WI38 (cell line): ENCODE data around the gene BICC1.

Experiments used
- H3K4me3 ChIP-seq: 2 replicates; pipeline ENCODE4 v1.5.1; 2011; ENCODE audit warnings: low read depth, mild to moderate bottlenecking, control low read depth, low read length
- TF ChIP-seq, protein P1 (sequence below): IDR thresholded peaks from 2 replicates; pipeline ENCODE4 v1.5.1; 2012; ENCODE audit warnings: low read depth, mild to moderate bottlenecking, control low read depth, low read length

BICC1 gene

DNA sequence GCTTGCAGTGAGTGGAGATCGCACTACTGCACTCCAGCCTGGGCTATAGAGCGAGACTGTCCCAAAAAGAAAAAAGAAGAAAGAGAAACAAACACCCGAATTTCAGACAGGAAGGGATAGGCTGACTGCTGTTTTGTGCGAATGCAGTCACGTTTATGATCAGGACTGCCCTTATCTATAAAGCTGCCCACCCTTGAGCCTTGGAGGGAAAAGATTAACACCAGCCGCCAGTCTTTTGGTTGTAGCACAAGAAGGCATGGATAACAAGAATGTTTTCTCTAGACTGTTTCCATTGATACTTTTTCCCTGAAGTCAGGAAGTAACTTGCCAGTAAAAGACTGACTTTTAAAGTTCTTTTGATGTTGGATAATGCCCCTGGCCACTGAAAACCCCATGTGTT is 314.0 kb downstream of the BICC1 start:
- TF ChIP-seq, protein P1, sequence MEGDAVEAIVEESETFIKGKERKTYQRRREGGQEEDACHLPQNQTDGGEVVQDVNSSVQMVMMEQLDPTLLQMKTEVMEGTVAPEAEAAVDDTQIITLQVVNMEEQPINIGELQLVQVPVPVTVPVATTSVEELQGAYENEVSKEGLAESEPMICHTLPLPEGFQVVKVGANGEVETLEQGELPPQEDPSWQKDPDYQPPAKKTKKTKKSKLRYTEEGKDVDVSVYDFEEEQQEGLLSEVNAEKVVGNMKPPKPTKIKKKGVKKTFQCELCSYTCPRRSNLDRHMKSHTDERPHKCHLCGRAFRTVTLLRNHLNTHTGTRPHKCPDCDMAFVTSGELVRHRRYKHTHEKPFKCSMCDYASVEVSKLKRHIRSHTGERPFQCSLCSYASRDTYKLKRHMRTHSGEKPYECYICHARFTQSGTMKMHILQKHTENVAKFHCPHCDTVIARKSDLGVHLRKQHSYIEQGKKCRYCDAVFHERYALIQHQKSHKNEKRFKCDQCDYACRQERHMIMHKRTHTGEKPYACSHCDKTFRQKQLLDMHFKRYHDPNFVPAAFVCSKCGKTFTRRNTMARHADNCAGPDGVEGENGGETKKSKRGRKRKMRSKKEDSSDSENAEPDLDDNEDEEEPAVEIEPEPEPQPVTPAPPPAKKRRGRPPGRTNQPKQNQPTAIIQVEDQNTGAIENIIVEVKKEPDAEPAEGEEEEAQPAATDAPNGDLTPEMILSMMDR = no peak
- no peak overlapping the region for H3K4me3 ChIP-seq

DNA sequence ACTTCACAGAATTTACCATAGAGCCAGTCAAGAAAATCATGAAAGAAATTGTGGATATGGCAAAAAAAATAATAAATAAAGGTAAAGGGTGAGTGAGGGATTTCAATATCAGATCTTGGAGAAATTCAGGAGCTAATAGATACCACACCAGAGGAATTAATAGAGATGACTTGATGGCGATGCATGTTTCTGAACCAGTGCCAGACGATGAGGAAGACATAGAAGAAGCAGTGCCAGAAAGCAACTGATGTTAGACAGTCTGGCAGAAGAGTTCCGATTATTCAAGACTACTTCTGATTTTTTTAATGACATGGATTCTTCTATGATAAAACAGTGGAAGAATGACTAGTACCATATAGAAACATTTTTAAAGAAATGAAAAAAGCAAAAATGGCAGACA is 314.7 kb downstream of the BICC1 start:
- TF ChIP-seq, protein P1 = no peak
- no peak overlapping the region for H3K4me3 ChIP-seq

DNA sequence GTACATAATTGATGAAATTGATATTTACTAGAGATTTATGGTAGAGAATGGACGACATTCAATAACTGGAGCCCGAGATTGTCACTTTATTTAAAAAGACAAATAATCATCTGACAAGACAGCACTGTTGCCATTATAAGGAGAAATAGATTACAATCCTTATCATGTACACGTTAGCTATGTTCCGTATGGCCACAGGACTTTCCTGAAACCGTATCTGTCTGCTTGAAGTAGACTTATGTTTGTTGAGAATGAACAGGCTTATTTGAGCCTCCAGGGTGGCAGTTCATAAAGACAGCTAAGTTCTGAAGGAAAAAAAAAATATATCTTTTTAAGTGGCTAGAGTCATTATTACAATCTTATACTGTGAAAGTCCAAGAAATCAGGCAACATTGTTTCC is 317.2 kb downstream of the BICC1 start:
- TF ChIP-seq, protein P1 = no peak
- H3K4me3 ChIP-seq = no peak overlapping the region

DNA sequence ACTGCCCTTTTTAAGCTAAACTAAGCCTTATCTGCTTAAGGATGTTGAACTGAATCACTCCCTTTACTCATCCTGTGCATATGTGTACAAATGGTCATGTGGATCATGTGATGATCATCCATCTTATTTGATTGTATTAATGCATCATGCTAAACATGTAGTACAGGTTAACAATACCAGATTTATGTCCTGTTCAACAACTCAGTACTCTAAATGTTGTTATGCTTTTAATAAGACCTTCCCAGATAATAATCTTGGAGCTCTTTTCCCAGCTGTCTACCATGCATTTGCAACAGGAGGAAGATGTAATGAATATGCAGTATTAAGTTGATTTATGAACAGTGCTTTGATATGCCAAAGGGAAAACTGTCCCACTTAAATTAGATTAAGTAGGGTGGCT is 318.0 kb downstream of the BICC1 start:
- TF ChIP-seq, protein P1 = no peak

DNA sequence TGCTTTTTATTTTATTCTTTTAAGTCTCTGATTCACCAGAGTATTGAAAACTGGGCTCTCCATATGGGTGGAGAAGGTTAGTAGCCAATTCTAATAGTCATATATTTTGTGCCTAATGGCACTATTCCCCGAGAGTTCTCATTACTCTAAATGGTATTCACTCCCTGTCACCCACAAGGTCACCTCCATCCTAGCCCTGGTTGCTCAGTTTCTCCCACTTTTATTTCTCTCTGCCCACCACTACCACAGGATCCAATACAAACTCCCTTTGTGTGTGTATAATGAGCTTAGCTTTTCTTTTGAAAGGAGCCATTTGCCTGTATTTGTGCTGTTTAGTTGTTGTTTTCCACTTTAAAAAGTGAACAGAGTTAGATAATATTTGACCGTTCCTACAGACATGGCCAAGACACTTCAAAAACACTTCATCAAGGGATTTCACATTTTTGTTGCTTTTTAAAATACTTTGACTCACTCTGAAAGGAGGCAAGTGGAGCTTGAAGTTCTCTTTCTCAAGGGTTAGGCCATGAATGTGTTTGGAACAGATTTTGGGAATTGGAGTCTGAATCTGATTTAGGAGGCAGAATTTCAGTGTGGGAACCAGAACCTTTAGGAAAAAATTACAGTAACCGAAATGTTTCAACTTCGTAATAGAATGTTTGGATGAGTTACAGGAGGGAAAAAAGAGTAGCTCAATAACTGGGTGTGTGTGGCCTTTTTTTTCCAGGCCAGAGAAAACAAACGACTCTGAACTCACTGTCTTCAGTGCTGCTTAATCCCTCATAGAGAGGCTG is 321.3 kb downstream of the BICC1 start:
- TF ChIP-seq, protein P1 = no peak
- H3K4me3 ChIP-seq = no peak overlapping the region

More for the DNA sequence above, 318.0 kb downstream of the BICC1 start:
- H3K4me3 ChIP-seq = no peak overlapping the region

DNA sequence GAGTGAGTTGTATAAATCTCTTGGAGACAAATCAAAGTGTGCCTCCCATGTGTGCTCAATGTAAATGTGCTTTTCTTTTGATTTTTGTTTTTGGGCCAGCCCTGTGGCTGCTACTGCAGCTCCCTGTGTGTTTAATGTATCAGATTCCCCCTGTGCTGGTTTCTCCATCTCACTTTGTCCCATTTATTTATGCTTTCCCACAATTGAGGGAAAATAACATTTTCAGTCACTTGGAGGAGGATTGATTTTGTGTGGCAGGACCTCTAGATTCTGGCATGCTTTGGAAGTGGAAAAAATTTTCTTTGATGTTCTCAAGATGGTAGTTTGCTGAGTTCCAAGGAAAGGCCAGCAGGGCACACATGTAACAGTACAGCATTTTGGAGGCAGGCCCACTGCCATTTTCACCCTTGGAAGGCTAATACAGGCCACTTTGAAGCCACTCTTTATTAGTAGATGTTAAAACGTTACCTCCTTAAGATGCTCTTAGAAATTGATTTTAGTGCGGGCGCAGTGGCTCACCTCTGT is 323.6 kb downstream of the BICC1 start:
- no peak overlapping the region for H3K4me3 ChIP-seq
- TF ChIP-seq, protein P1 = no peak

DNA sequence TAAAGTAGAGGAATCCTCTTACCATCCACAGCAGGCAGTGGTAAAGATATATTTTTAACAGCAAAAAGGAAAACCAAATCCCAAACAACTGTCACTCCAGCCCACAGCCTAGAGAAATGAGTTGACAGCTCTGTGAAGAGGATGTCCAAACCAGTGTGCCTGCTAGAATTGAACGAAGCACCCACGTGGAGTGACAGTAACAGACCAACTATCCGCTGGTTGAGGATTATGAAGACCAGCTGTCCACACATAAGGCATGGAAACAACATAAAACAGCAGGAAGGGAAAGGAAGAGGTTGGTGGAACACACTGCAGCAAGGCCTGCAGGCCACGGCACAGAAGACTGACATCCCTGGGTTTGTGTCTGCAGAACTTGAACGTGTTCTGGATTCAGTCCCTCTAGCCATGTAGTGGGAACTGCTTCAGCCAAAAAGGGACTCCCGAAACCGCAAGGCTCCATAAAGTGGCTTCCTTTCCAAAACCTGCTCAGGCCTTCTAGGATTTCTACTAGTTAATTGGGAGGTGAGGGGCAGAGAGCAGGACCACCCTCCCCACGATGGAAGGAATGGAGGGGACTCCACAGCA is 324.4 kb downstream of the BICC1 start:
- TF ChIP-seq, protein P1 = no peak
- H3K4me3 ChIP-seq = no peak overlapping the region
